OCI-LY3 (cell line): ENCODE measurements around the gene PFKFB4.
"Not testable (repeated sequence)": the region's sequence is repeated elsewhere in the genome, so short reads cannot be mapped to it uniquely, and the experiment has no call there.

ENCODE experiments used
- CTCF ChIP-seq: fragments of 200-600, 300-600 bp; sonication (generic); IDR thresholded peaks from 2 replicates; pipeline ENCODE4 v1.5.1; 2014; ENCODE audit warnings: antibody characterized with exemption, low read length, low read depth
- EZH2phosphoT487 ChIP-seq: fragments of 200-600 bp; shearing (Covaris generic); IDR thresholded peaks from 2 replicates; pipeline ENCODE4 v1.6.1; 2018; ENCODE audit warnings: antibody characterized with exemption, mixed run types, low read depth

- not testable (repeated sequence) for TF ChIP-seq EZH2phosphoT487, CTCF
Observed at GRCh38 chr3:48480891-48481290, 75.7 kb downstream of the PFKFB4 start.
